A673 (cell line): ENCODE data around the gene DDAH1. TPM values are rescaled to one million over a fixed set of nuclear protein-coding genes. Genes with fewer than 3 reads are reported as not detected.

Experiments used
- BruUV-seq: library from RNA; stranded (reverse); fragments of 400-500 nt; replicated peaks from 2 replicates; lab custom pipeline; 2021; lab: Mats Ljungman, UMichigan
- CTCF ChIA-PET: fragments of 300-600 bp; sonication (Branson Sonifier 250); formaldehyde crosslinking; loops from one replicate; lab custom pipeline; 2022; ENCODE audit warnings: antibody characterized with exemption; lab: Charles Lee
- POLR2A ChIA-PET: fragments of 300-600 bp; sonication (Branson Sonifier 250); formaldehyde crosslinking; loops from one replicate; lab custom pipeline; 2022; ENCODE audit warnings: antibody characterized with exemption; ENCODE audit not compliant: low non-redundant PET; lab: Charles Lee
- DNase-seq: peaks from one replicate; pipeline ENCODE4 v3.0.0-alpha.2; 2015; ENCODE audit warnings: low spot score
- H3K27ac ChIP-seq: fragments of 200-600 bp; sonication (generic); 2 replicates; pipeline ENCODE4 v1.5.1; 2016; ENCODE audit warnings: mixed run types, low read depth, mild to moderate bottlenecking, mixed read lengths, antibody characterized with exemption, low read length; ENCODE audit not compliant: poor library complexity, severe bottlenecking
- H3K27me3 ChIP-seq: fragments of 200-600 bp; sonication (generic); replicated peaks from 2 replicates; pipeline ENCODE4 v1.6.1; 2017; ENCODE audit warnings: mixed run types, low read depth, mild to moderate bottlenecking, mixed read lengths, antibody characterized with exemption, low read length; ENCODE audit not compliant: insufficient read depth, poor library complexity
- H3K36me3 ChIP-seq: fragments of 200-600 bp; sonication (generic); 2 replicates; pipeline ENCODE4 v1.6.1; 2016; ENCODE audit warnings: mixed run types, mild to moderate bottlenecking, mixed read lengths, antibody characterized with exemption, low read length; ENCODE audit not compliant: insufficient read depth, poor library complexity, severe bottlenecking
- H3K4me1 ChIP-seq: fragments of 200-600 bp; sonication (generic); 2 replicates; pipeline ENCODE4 v1.6.1; 2017; ENCODE audit warnings: mixed run types, mild to moderate bottlenecking, mixed read lengths, antibody characterized with exemption, low read length; ENCODE audit not compliant: insufficient read depth, poor library complexity, severe bottlenecking
- H3K4me3 ChIP-seq: fragments of 200-600 bp; sonication (generic); 2 replicates; pipeline ENCODE4 v1.5.1; 2016; ENCODE audit warnings: low read depth, mixed run types, mild to moderate bottlenecking, mixed read lengths, low read length; ENCODE audit not compliant: poor library complexity, severe bottlenecking
- H3K9me3 ChIP-seq: fragments of 200-600 bp; sonication (generic); 2 replicates; pipeline ENCODE4 v1.6.1; 2016; ENCODE audit warnings: mixed run types, low read depth, mild to moderate bottlenecking, mixed read lengths, antibody characterized with exemption, low read length; ENCODE audit not compliant: poor library complexity, severe bottlenecking
- EZH2 ChIP-seq: fragments of 200-600 bp; sonication (generic); IDR thresholded peaks from 2 replicates; pipeline ENCODE4 v1.6.1; 2017; ENCODE audit warnings: borderline replicate concordance, low read depth, mild to moderate bottlenecking, mixed read lengths, antibody characterized with exemption, low read length; ENCODE audit not compliant: poor library complexity, severe bottlenecking
- intact Hi-C: fragments of 100-400 bp; cut with micrococcal nuclease; formaldehyde crosslinking; loops from one replicate; pipeline ENCODE4 v1.10.0; 2022; ENCODE audit not compliant: unreplicated experiment
- total RNA-seq: library from RNA; stranded (reverse); gene quantifications from 2 replicates; pipeline ENCODE4 v1.2.3, GENCODE V29; 2021
- TF ChIP-seq, protein P1 (sequence below): fragments of 300-800, 200-600 bp; sonication (generic); conservative IDR thresholded peaks from 2 replicates; pipeline ENCODE4 v1.5.1; 2017; ENCODE audit warnings: low read depth, mild to moderate bottlenecking, antibody characterized with exemption, low read length, moderate library complexity, mixed read lengths

The DDAH1 gene
- total RNA-seq, 1 experiment from 2014 or later: 32.5 TPM

DNA sequence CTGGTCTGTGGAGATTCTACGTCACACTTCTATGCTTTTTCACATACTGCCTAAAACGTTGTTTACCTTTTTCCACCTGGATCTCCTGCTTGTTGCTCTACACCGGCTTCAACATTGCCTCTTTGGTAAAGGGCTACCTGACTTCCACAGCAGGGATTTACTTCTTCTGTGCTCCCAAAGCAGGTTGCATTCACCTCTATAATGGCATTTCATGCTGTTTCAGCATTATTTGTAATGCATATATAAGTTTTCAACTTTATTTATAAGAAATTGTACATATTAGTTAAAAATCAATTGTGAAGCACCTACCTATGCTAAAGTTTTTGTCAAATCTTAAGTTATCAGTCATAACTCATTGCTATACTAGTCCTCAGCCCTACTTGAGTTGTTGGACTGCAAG, 55.4 kb downstream of the DDAH1 start:
- ChIA-PET CTCF (no interaction called here), POLR2A (no interaction called here)
- intact Hi-C loops: no loop called here
- TF ChIP-seq, protein P1, sequence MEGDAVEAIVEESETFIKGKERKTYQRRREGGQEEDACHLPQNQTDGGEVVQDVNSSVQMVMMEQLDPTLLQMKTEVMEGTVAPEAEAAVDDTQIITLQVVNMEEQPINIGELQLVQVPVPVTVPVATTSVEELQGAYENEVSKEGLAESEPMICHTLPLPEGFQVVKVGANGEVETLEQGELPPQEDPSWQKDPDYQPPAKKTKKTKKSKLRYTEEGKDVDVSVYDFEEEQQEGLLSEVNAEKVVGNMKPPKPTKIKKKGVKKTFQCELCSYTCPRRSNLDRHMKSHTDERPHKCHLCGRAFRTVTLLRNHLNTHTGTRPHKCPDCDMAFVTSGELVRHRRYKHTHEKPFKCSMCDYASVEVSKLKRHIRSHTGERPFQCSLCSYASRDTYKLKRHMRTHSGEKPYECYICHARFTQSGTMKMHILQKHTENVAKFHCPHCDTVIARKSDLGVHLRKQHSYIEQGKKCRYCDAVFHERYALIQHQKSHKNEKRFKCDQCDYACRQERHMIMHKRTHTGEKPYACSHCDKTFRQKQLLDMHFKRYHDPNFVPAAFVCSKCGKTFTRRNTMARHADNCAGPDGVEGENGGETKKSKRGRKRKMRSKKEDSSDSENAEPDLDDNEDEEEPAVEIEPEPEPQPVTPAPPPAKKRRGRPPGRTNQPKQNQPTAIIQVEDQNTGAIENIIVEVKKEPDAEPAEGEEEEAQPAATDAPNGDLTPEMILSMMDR: no peak
- no peak for TF ChIP-seq EZH2
- no peaks in the 10 kb centered on the region for H3K36me3 ChIP-seq
- BruUV-seq: no TSS peak
- DNase-seq: no peak
- no peaks in the 10 kb centered on the region for H3K9me3 ChIP-seq
- H3K4me3 ChIP-seq: no peak overlapping the region
- peaks cover 6% of the 10 kb centered on the region for H3K4me1 ChIP-seq
- H3K27me3 ChIP-seq: no peaks in the 10 kb centered on the region
- H3K27ac ChIP-seq: no peak overlapping the region

DNA sequence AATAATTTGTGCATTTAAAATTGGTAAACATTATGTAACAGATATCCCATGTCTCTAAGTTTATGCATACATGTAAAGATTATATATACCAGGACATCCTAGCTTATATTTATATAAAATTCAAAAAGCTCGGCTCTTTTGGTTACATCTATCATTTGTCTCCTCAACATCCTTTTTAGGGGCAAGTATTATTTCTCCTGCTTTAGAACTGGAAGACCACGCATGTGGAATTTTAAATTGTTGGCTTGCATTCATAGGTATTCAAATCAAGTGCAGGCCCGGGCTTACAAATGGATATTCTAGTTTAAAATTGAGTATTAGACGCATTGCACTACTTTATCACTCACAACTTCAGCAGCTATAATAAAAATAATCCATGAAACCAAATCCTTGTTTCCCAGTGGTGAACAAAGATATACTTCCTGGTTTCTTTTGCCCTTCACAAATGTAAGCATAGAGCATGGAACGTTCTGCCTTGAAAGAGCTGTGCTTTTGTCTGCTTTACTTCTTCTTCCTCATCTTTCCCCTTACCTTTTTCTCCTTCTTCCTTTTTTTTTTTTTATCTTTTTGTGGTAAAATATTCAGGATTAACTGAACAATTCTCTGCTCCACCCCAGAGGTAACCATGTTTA, 57.1 kb downstream of the DDAH1 start:
- H3K4me3 ChIP-seq: no peak overlapping the region

DNA sequence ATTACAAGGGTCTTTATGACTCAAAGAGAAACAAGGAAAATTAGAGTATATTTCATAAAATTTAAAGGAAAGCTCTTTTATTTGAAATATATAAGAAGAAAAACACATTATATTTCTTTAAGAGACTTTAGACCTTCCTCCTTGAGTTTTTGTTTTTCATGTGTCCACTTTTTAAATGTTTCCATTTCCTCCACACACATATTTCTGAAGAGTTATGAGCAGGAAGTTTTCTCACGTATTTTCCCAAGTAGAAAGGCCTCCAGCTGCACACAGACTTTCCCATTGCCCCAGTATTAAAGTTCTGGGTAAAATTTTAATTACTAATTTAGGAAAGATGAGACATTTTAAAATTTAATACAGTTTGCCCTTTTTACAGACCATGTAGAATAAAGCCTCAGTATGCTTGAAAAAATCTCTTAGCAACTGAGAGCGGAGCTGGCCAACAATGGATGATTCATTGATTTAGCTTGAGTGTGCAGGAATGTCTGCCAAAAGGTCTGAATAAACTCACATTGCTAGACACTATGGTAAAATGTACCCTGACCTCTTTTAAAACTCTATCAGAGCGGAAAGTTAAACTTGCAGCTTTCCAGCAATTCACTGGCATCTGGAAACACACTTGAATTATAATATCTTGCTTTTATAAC, 57.9 kb downstream of the DDAH1 start:
- intact Hi-C loops: no loop called here
- Histone ChIP-seq H3K4me1 (peaks cover 6% of the 10 kb centered on the region), H3K36me3 (no peaks in the 10 kb centered on the region), H3K4me3 (no peak overlapping the region), H3K27ac (no peak overlapping the region), H3K27me3 (no peaks in the 10 kb centered on the region), H3K9me3 (no peaks in the 10 kb centered on the region)
- no TSS peak for BruUV-seq
- ChIA-PET POLR2A (interaction anchor here (0.7 kb wide), 1 partner anchor 894 kb away, joined by 3 read pairs; no protein-coding TSS in a partner anchor), CTCF (no interaction called here)
- DNase-seq: peak; percentile 59
- no peak for TF ChIP-seq EZH2
- TF ChIP-seq, protein P1: no peak

More for the DNA sequence above, 57.1 kb downstream of the DDAH1 start:
- H3K4me1 ChIP-seq: peaks cover 6% of the 10 kb centered on the region
- DNase-seq: no peak
- no peak overlapping the region for H3K27ac ChIP-seq
- CTCF ChIA-PET: no interaction called here
- intact Hi-C loops: no loop called here
- H3K36me3 ChIP-seq: no peaks in the 10 kb centered on the region
- no TSS peak for BruUV-seq
- H3K9me3 ChIP-seq: no peaks in the 10 kb centered on the region
- TF ChIP-seq, protein P1: no peak
- TF ChIP-seq EZH2: no peak
- H3K27me3 ChIP-seq: no peaks in the 10 kb centered on the region
- POLR2A ChIA-PET: interaction anchor here (0.5 kb wide), 1 partner anchor 69 kb away, joined by 4 read pairs; no protein-coding TSS in a partner anchor
